H1 (cell line): Measurements from ENCODE around the gene MYBPHL. TPM values are rescaled to one million over a fixed set of nuclear protein-coding genes. Genes with fewer than 3 reads are reported as not detected.

Experiments used
- CTCF ChIA-PET: fragments of 300-600 bp; sonication (Branson Sonifier 250); formaldehyde crosslinking; loops from one replicate; lab custom pipeline; 2021; ENCODE audit not compliant: partially characterized antibody; lab: Charles Lee
- POLR2A ChIA-PET: fragments of 300-600 bp; sonication (Branson Sonifier 250); formaldehyde crosslinking; loops from one replicate; lab custom pipeline; 2021; ENCODE audit warnings: inconsistent platforms; ENCODE audit not compliant: partially characterized antibody; lab: Charles Lee
- DNase-seq, 2 experiments: peaks; one replicate each; pipeline versions ENCODE4 v3.0.0 to v3.0.0-alpha.2; 2010 to 2022; ENCODE audit warnings: low spot score in 2 of 2, low read depth in 1 of 2, mixed read lengths in 1 of 2
- FAIRE-seq: peaks from 2 replicates; lab custom pipeline; 2011; peaks lifted over from hg19 to GRCh38; lab: Jason Lieb, UNC
- H2AFZ ChIP-seq: 2 replicates; pipeline ENCODE4 v1.8.1; 2012; ENCODE audit warnings: low read length, inconsistent platforms
- H2AK5ac ChIP-seq: 2 replicates; pipeline ENCODE4 v1.6.1; 2013; ENCODE audit warnings: low read depth, low read length
- H2BK120ac ChIP-seq: replicated peaks from 2 replicates; pipeline ENCODE3; 2013; ENCODE audit warnings: low read depth, low read length, inconsistent platforms
- H2BK12ac ChIP-seq: 2 replicates; pipeline ENCODE4 v1.6.1; 2013; ENCODE audit warnings: low read depth, low read length
- H2BK15ac ChIP-seq: 2 replicates; pipeline ENCODE4 v1.6.1; 2013; ENCODE audit warnings: low read length
- H2BK20ac ChIP-seq: 2 replicates; pipeline ENCODE4 v1.6.1; 2013; ENCODE audit warnings: low read length
- H2BK5ac ChIP-seq: 2 replicates; pipeline ENCODE4 v1.6.1; 2013; ENCODE audit warnings: low read depth, low read length
- H3K14ac ChIP-seq: 2 replicates; pipeline ENCODE4 v1.6.1; 2013; ENCODE audit warnings: inconsistent platforms; ENCODE audit not compliant: insufficient read length
- H3K18ac ChIP-seq: 2 replicates; pipeline ENCODE4 v1.6.1; 2013; ENCODE audit warnings: low read length; ENCODE audit errors: extremely low read depth
- H3K23ac ChIP-seq: 2 replicates; pipeline ENCODE4 v1.6.1; 2013; ENCODE audit warnings: inconsistent platforms; ENCODE audit not compliant: insufficient read length
- H3K23me2 ChIP-seq: 2 replicates; pipeline ENCODE4 v1.6.1; 2013; ENCODE audit warnings: low read depth, low read length
- H3K27ac ChIP-seq: 2 replicates; pipeline ENCODE4 v1.6.1; 2011; ENCODE audit warnings: low read depth, low read length, inconsistent platforms
- H3K27me3 ChIP-seq, 4 experiments: replicated peaks in 1 of 4; 1 replicate in 1 of 4; 2 replicates in 3 of 4; pipeline versions ENCODE4 v1.6.1 to v1.8.1; 2011 to 2013; ENCODE audit warnings: low read length in 3 of 4, mild to moderate bottlenecking in 3 of 4, inconsistent platforms in 2 of 4, mixed read lengths in 2 of 4, moderate library complexity in 1 of 4; ENCODE audit not compliant: control insufficient read depth in 3 of 4, insufficient read depth in 3 of 4; ENCODE audit errors: extremely low read depth in 1 of 4
- H3K36me3 ChIP-seq, 4 experiments: 2 replicates each; pipeline versions ENCODE4 v1.6.1 to v1.8.1; 2011 to 2013; ENCODE audit warnings: mild to moderate bottlenecking in 4 of 4, low read length in 3 of 4, moderate library complexity in 2 of 4, control low read depth in 1 of 4, inconsistent platforms in 1 of 4; ENCODE audit not compliant: insufficient read depth in 4 of 4, control insufficient read depth in 2 of 4
- H3K4ac ChIP-seq: replicated peaks from 2 replicates; pipeline ENCODE3; 2013; ENCODE audit warnings: low read length, low read depth, mixed read lengths, inconsistent platforms; ENCODE audit not compliant: insufficient read length
- H3K4me1 ChIP-seq, 4 experiments: replicated peaks in 1 of 4; 1 replicate in 1 of 4; 2 replicates in 3 of 4; pipeline versions ENCODE4 v1.6.1 to v1.8.1; 2011 to 2013; ENCODE audit warnings: low read length in 3 of 4, inconsistent platforms in 2 of 4, mixed read lengths in 1 of 4; ENCODE audit not compliant: insufficient read depth in 4 of 4, control insufficient read depth in 3 of 4
- H3K4me2 ChIP-seq, 2 experiments: 2 replicates each; pipeline versions ENCODE4 v1.6.1 to v1.8.1; 2011 to 2013; ENCODE audit warnings: low read depth in 2 of 2, low read length in 2 of 2, control low read depth in 1 of 2, inconsistent platforms in 1 of 2, mild to moderate bottlenecking in 1 of 2; ENCODE audit not compliant: insufficient read depth in 1 of 2
- H3K4me3 ChIP-seq, 4 experiments: fragments of 200-600, 300-600 bp in 1 of 4; sonication (generic), shearing (Covaris generic), sonication (Bioruptor Twin) in 1 of 4; 2 replicates each; pipeline versions ENCODE4 v1.5.1 to v1.8.1; 2011 to 2016; ENCODE audit warnings: low read length in 4 of 4, low read depth in 3 of 4, control low read depth in 2 of 4, inconsistent platforms in 2 of 4, mild to moderate bottlenecking in 2 of 4, mixed read lengths in 1 of 4, moderate library complexity in 1 of 4; ENCODE audit not compliant: insufficient read depth in 2 of 4; ENCODE audit errors: extremely low read depth in 1 of 4
- H3K56ac ChIP-seq: replicated peaks from 2 replicates; pipeline ENCODE3; 2013; ENCODE audit warnings: low read depth, mild to moderate bottlenecking, mixed read lengths, low read length, inconsistent platforms; ENCODE audit not compliant: insufficient read length
- H3K79me1 ChIP-seq: 2 replicates; pipeline ENCODE4 v1.6.1; 2013; ENCODE audit warnings: low read depth, low read length, control low read depth
- H3K79me2 ChIP-seq, 2 experiments: 2 replicates each; pipeline versions ENCODE4 v1.6.1 to v1.8.1; 2012 to 2013; ENCODE audit warnings: low read length in 2 of 2, mild to moderate bottlenecking in 2 of 2, inconsistent platforms in 1 of 2; ENCODE audit not compliant: insufficient read depth in 2 of 2, control insufficient read depth in 1 of 2
- H3K9ac ChIP-seq, 4 experiments: replicated peaks in 1 of 4; 1 replicate in 1 of 4; 2 replicates in 3 of 4; pipeline versions ENCODE4 v1.6.1 to v1.8.1; 2011 to 2013; ENCODE audit warnings: low read depth in 3 of 4, low read length in 3 of 4, control low read depth in 2 of 4, mild to moderate bottlenecking in 2 of 4, moderate library complexity in 2 of 4, inconsistent platforms in 1 of 4; ENCODE audit errors: extremely low read depth in 1 of 4
- H3K9me3 ChIP-seq, 2 experiments: 2 replicates each; pipeline versions ENCODE4 v1.6.1 to v1.8.1; 2012 to 2013; ENCODE audit warnings: mild to moderate bottlenecking in 2 of 2, moderate library complexity in 2 of 2, control low read depth in 1 of 2, inconsistent platforms in 1 of 2, low read depth in 1 of 2, low read length in 1 of 2, mixed read lengths in 1 of 2; ENCODE audit not compliant: insufficient read depth in 2 of 2
- H4K20me1 ChIP-seq, 2 experiments: replicated peaks in 1 of 2; 2 replicates each; pipeline versions ENCODE3 to v1.8.1; 2011 to 2013; ENCODE audit warnings: inconsistent platforms in 2 of 2, low read length in 2 of 2, mild to moderate bottlenecking in 1 of 2; ENCODE audit not compliant: insufficient read depth in 2 of 2, control insufficient read depth in 1 of 2
- H4K5ac ChIP-seq: 2 replicates; pipeline ENCODE4 v1.6.1; 2013; ENCODE audit warnings: low read length, low read depth, mixed read lengths, inconsistent platforms; ENCODE audit not compliant: insufficient read length
- H4K8ac ChIP-seq: 2 replicates; pipeline ENCODE4 v1.8.0; 2013; ENCODE audit warnings: mild to moderate bottlenecking, moderate library complexity, low read length, inconsistent platforms; ENCODE audit not compliant: insufficient read depth; ENCODE audit errors: extremely low read depth
- H4K91ac ChIP-seq: replicated peaks from 2 replicates; pipeline ENCODE3; 2013; ENCODE audit warnings: low read length, mixed read lengths, inconsistent platforms; ENCODE audit not compliant: insufficient read length
- ATF2 ChIP-seq: IDR thresholded peaks from 2 replicates; pipeline ENCODE4 v1.6.1; 2012; ENCODE audit warnings: low read length, inconsistent platforms
- EGR1 ChIP-seq: IDR thresholded peaks from 2 replicates; pipeline ENCODE4 v1.6.1; 2011; ENCODE audit warnings: low read depth, low read length, borderline replicate concordance
- EP300 ChIP-seq, 2 experiments: IDR thresholded peaks; 1 replicate in 1 of 2; 2 replicates in 1 of 2; pipeline ENCODE4 v1.6.1; 2011 to 2012; ENCODE audit warnings: low read depth in 2 of 2, low read length in 2 of 2, mild to moderate bottlenecking in 2 of 2, borderline replicate concordance in 1 of 2, inconsistent platforms in 1 of 2, moderate library complexity in 1 of 2
- FOSL1 ChIP-seq: IDR thresholded peaks from 2 replicates; pipeline ENCODE4 v1.6.1; 2011; ENCODE audit warnings: mild to moderate bottlenecking, low read depth, low read length, moderate library complexity; ENCODE audit not compliant: insufficient read depth
- MAFK ChIP-seq: IDR thresholded peaks from 2 replicates; pipeline ENCODE4 v1.6.1; 2012; ENCODE audit warnings: low read depth, mild to moderate bottlenecking, improper control_type of control experiment, low read length
- TAF7 ChIP-seq: optimal IDR thresholded peaks from 2 replicates; pipeline ENCODE3; 2011; ENCODE audit warnings: low read depth, mild to moderate bottlenecking, inconsistent platforms, low read length, moderate library complexity, borderline replicate concordance
- USF2 ChIP-seq: IDR thresholded peaks from 2 replicates; pipeline ENCODE4 v1.6.1; 2011; ENCODE audit warnings: low read length, improper control_type of control experiment
- YY1 ChIP-seq: IDR thresholded peaks from 2 replicates; pipeline ENCODE4 v1.6.1; 2011; ENCODE audit warnings: low read depth, mild to moderate bottlenecking, low read length
- ZNF274 ChIP-seq: IDR thresholded peaks from 2 replicates; pipeline ENCODE4 v1.7.0; 2012; ENCODE audit warnings: low read length, borderline replicate concordance; ENCODE audit errors: extremely low read depth
- WGBS, 2 experiments: shearing (Covaris generic) in 1 of 2; methylation state at CpG; one replicate each; pipeline versions ENCODE4 v1.1.6 to v1.1.7; 2013 to 2015; ENCODE audit warnings: low lambda C conversion rate in 2 of 2, mixed read lengths in 2 of 2, inconsistent platforms in 1 of 2, low coverage in 1 of 2, missing lambda C conversion rate in 1 of 2; ENCODE audit not compliant: insufficient replicate concordance in 2 of 2, insufficient coverage in 1 of 2, insufficient read length in 1 of 2; ENCODE audit errors: extremely low coverage in 1 of 2, missing lambda C conversion rate in 1 of 2; 5-methylcytosine and 5-hydroxymethylcytosine counted together
- polyA plus RNA-seq, 7 experiments: library from polyadenylated mRNA; depleted of rRNA in 3 of 7; stranded (reverse) in 5 of 7; unstranded in 2 of 7; fragments of >200 nt in 5 of 7; fragments of 200-250 nt in 2 of 7; gene quantifications; 1 replicate in 5 of 7; 2 replicates in 1 of 7; 4 replicates in 1 of 7; pipeline versions ENCODE4 v1.2.1 to v1.2.3, GENCODE V29; 2011 to 2013; ENCODE audit warnings: missing spikeins in 2 of 7, mixed read lengths in 2 of 7
- total RNA-seq: library from RNA; stranded (reverse); fragmentation: NEBNext Ultra II Directional; extraction: Animal tissue kit (Norgen Biotek cat#: 25700); gene quantifications from 2 replicates; pipeline ENCODE4 v1.2.1, GENCODE V29; 2021

Gene MYBPHL
- total and polyA plus RNA-seq, 2 of the 8 experiments (the other 6 are each of a cell fraction or from before 2014, with no cell fraction given): 0.24 to 0.30 TPM

- H2BK120ac ChIP-seq: no peak overlapping the region
- no peaks in the 10 kb centered on the region for H3K9me3 ChIP-seq
- H3K23ac ChIP-seq: no peak overlapping the region
- H3K4me1 ChIP-seq: no peaks in the 10 kb centered on the region
- H2BK20ac ChIP-seq: no peak overlapping the region
- H3K79me2 ChIP-seq: no peaks in the 10 kb centered on the region
- no peak overlapping the region for H3K56ac ChIP-seq
- no peaks in the 10 kb centered on the region for H4K20me1 ChIP-seq
- POLR2A ChIA-PET: interaction anchor here (0.6 kb wide), 1 partner anchor 37 kb away, joined by 3 read pairs; no protein-coding TSS in a partner anchor
- no peak overlapping the region for H2AFZ ChIP-seq
- H3K4me2 ChIP-seq: no peak overlapping the region
- no peak overlapping the region for H3K4me3 ChIP-seq
- no peaks in the 10 kb centered on the region for H3K79me1 ChIP-seq
- H3K4ac ChIP-seq: no peak overlapping the region
- H3K14ac ChIP-seq: no peak overlapping the region
- H3K23me2 ChIP-seq: no peaks in the 10 kb centered on the region
- CTCF ChIA-PET: interaction anchor here (0.6 to 2.7 kb wide), 7 partner anchors 17 to 220 kb away, joined by 3 to 9 read pairs (median 4); partner anchors contain the start of gene SORT1
- H4K91ac ChIP-seq: no peak overlapping the region
- peaks cover 12 to 46% (median 17%) of the 10 kb centered on the region in 4 experiments for H3K36me3 ChIP-seq
- no peak overlapping the region for H3K27ac ChIP-seq
- H2AK5ac ChIP-seq: no peak overlapping the region
- no peak overlapping the region for H4K8ac ChIP-seq
- 90% methylated on average over 12 of the region's 12 CpGs; no CpG with 5 or more reads in 1 of the 2 experiments for WGBS, 2 experiments
- no peak overlapping the region for H3K9ac ChIP-seq
- no peak for FAIRE-seq
- no peaks in the 10 kb centered on the region for H3K27me3 ChIP-seq
- no peak overlapping the region for H4K5ac ChIP-seq
- H2BK5ac ChIP-seq: no peak overlapping the region
- no peak overlapping the region for H2BK12ac ChIP-seq
- H2BK15ac ChIP-seq: no peak overlapping the region
- DNase-seq: no peak
- no peak overlapping the region for H3K18ac ChIP-seq
- no peak for TF ChIP-seq EP300 (IDR thresholded peaks at IDR 0.05; ENCODE audit: borderline replicate concordance in 1 of 2, low read depth in 2 of 2, low read length in 2 of 2)
- no peak for TF ChIP-seq EGR1
- TF ChIP-seq MAFK: no peak
- no peak for TF ChIP-seq ATF2
- no peak for TF ChIP-seq USF2
- no peak for TF ChIP-seq ZNF274
- no peak for TF ChIP-seq YY1
- no peak for TF ChIP-seq TAF7
- no peak for TF ChIP-seq FOSL1
Measured at GRCh38 chr1:109312978-109313775, 6.4 kb upstream of the MYBPHL start.
